Effector memory CD8-positive, alpha-beta T cell (primary cell): ENCODE data around the gene GRIA3.

ENCODE experiments used
- ATAC-seq: fragments of 150-1000 bp; cut with Tn5 transposase; replicated peaks from 2 replicates; pipeline ENCODE4 v1.10.0; 2021; ENCODE audit warnings: mild to moderate bottlenecking, moderate library complexity
- DNase-seq, 3 experiments: peaks; one replicate each; pipeline ENCODE4 v3.0.0; 2021
- H3K27ac Mint-ChIP-seq, 2 donors: one replicate each; pipeline ENCODE4 v1.8.0; 2022; ENCODE audit warnings: mild to moderate bottlenecking in 2 of 2, mixed read lengths in 2 of 2, moderate library complexity in 2 of 2
- H3K27me3 Mint-ChIP-seq, 2 donors: one replicate each; pipeline ENCODE4 v1.8.0; 2022; ENCODE audit warnings: mixed read lengths in 2 of 2
- H3K36me3 Mint-ChIP-seq: one replicate; pipeline ENCODE4 v1.8.0; 2022; ENCODE audit warnings: mild to moderate bottlenecking, moderate library complexity, mixed read lengths; ENCODE audit not compliant: insufficient read depth
- H3K4me1 Mint-ChIP-seq, 2 donors: one replicate each; pipeline ENCODE4 v1.8.0; 2022; ENCODE audit warnings: low read depth in 2 of 2, mixed read lengths in 2 of 2
- H3K4me3 Mint-ChIP-seq, 2 donors: one replicate each; pipeline ENCODE4 v1.8.0; 2022; ENCODE audit warnings: mild to moderate bottlenecking in 2 of 2, mixed read lengths in 2 of 2, moderate library complexity in 2 of 2
- H3K9me3 Mint-ChIP-seq, 2 donors: one replicate each; pipeline ENCODE4 v1.8.0; 2022; ENCODE audit warnings: mixed read lengths in 2 of 2

Gene GRIA3

DNA sequence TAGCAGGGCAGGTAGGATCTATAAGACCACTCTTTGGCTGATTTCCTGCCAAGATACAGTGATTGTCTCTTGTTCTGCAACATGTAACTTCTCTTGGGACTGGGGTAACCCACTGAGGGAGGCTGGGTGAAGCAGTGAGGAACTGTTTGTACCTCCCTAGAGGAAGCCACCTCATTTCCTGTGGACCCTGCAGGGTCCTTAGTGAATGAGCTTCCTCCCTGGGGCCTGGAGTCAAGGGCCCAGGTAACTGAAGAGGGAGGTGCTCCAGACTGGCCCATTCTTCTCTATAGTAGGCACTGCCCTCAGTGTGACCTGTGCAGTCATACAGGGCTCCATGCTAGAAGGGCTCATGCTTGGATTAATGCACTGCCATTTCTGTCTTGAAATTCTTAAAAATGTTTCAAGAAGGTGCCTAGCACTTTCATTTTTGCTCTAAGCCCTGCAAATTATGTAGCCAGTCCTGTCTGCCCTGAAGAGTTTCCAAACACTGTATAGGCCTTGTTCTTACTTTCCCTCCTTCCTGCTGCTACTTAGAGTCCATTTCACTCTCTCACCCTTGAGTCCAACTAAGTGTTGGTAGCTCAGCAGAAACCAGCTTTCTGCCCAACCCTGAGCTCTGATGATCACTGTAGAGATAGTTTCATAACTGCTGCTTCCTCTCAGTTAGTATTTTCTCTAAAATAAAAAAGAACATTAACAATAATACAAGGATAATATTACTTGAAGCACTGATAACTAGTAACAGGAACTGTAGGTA lies 8.5 kb upstream of the GRIA3 start:
- no peaks in the 10 kb centered on the region for H3K36me3 Mint-ChIP-seq
- ATAC-seq (no peak), DNase-seq (no peak)
- no peak overlapping the region for H3K27ac Mint-ChIP-seq
- no peaks in the 10 kb centered on the region for H3K9me3 Mint-ChIP-seq
- no peaks in the 10 kb centered on the region for H3K27me3 Mint-ChIP-seq
- H3K4me3 Mint-ChIP-seq = no peak overlapping the region
- no peaks in the 10 kb centered on the region for H3K4me1 Mint-ChIP-seq

DNA sequence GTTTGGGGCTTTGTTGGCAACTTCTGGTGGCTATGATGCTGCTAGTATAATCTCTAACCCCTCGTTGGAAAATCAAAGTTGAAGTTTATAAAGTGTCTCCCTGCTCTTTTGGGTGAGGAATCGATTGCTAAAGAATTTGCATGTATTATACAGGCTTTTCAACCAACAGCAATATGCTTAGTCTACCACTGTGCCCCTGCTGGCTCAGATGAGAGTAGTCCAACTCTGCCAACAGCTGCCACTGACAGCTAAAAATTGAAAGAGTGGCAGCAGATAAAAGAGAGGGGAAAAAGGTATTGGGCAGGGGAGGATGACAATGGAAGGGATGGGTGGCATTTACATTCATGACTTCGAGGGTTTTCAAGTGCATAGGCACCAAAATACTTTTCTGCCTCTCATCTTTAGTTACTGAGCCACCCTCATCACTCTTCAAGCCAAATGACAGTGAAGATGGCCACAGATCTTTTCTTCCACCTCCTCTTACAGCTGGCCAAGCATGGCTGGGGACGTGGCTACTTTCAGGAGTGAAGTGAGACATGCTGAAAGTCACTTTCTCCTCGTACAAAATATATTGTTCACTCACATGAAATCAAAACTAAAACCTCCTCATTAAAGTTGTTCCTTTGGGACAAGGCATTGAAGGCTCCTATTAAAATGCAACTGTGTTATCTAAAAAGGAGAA lies 2.7 kb upstream of the GRIA3 start:
- Mint-ChIP-seq H3K27ac (no peak overlapping the region), H3K36me3 (no peaks in the 10 kb centered on the region), H3K4me1 (peaks cover 0 to 1% of the 10 kb centered on the region in 2 donors), H3K27me3 (peaks cover 12 to 31% of the 10 kb centered on the region in 2 donors), H3K4me3 (no peak overlapping the region), H3K9me3 (no peaks in the 10 kb centered on the region)
- no peak for ATAC-seq
- no peak for DNase-seq

- Mint-ChIP-seq H3K9me3 (no peaks in the 10 kb centered on the region), H3K27ac (no peak overlapping the region), H3K4me1 (peaks cover 0 to 1% of the 10 kb centered on the region in 2 donors), H3K4me3 (no peak overlapping the region), H3K27me3 (peaks cover 12 to 31% of the 10 kb centered on the region in 2 donors), H3K36me3 (no peaks in the 10 kb centered on the region)
- ATAC-seq = no peak
- no peak for DNase-seq
These were observed 793 bp downstream of the GRIA3 start for GRCh38 chrX:123184866-123185276.

DNA sequence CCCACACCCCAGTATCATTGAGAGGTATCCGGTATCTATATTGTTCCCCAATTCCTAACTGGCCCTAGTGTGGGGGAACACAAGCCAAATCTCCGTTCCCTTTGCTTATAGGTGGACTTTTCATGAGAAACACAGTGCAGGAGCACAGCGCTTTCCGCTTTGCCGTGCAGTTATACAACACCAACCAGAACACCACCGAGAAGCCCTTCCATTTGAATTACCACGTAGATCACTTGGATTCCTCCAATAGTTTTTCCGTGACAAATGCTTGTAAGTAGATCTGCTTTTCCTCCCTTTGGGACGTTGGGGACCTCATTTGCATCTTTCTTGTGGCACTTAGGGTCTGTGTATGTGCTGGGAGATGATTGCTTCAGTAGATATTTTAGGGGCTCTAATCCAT lies 1.6 kb downstream of the GRIA3 start:
- Mint-ChIP-seq H3K36me3 (no peaks in the 10 kb centered on the region), H3K27me3 (peaks cover 12 to 31% of the 10 kb centered on the region in 2 donors), H3K27ac (no peak overlapping the region), H3K4me1 (peaks cover 0 to 1% of the 10 kb centered on the region in 2 donors), H3K4me3 (no peak overlapping the region), H3K9me3 (no peaks in the 10 kb centered on the region)
- DNase-seq (no peak), ATAC-seq (no peak)

DNA sequence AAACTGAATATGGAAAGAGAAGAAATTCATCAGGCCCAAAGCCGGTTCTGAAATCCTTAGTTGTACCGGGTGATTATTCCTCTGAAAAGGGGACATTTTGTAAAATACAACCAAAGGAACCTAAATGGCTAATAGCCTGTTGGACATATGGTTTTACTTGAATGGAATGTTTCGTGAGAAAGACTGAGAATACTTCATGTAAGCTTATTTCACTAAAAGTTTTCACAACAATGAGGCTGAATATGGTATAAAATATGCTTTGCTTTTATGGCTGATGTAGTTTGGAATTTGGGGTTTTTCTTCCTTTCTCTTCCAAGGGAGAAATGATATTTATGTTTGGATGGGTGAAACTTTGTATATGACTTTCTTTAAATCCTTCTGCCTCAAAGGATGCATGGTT lies 2.7 kb downstream of the GRIA3 start:
- no peak overlapping the region for H3K4me3 Mint-ChIP-seq
- no peaks in the 10 kb centered on the region for H3K9me3 Mint-ChIP-seq
- H3K27ac Mint-ChIP-seq = no peak overlapping the region
- peaks cover 12 to 31% of the 10 kb centered on the region in 2 donors for H3K27me3 Mint-ChIP-seq
- DNase-seq (no peak), ATAC-seq (no peak)
- peaks cover 0 to 1% of the 10 kb centered on the region in 2 donors for H3K4me1 Mint-ChIP-seq
- no peaks in the 10 kb centered on the region for H3K36me3 Mint-ChIP-seq

DNA sequence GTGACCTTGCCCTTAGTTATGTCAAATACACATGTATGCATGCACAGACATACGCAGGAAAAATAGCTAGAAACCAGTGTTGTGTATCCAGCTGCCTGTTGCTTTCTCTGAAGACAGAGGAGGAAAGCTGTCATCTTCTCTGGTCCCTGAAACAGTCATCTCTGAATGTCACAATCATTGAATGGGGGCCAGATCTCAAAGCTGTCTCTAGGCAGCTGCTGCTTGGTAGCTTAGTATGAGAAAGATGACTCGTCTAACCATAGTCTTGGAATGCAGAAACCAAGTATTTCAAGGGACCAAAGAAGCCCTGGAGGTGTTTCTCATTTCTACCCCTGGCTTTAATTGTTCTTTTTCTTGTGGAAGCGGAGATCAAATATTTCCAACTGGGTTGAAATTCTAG lies 4.0 kb downstream of the GRIA3 start:
- ATAC-seq (no peak), DNase-seq (no peak)
- peaks cover 11 to 25% of the 10 kb centered on the region in 2 donors for H3K27me3 Mint-ChIP-seq

GRCh38 chrX:123189338-123189737 lies 5.3 kb downstream of the GRIA3 start:
- Mint-ChIP-seq H3K27me3 (peaks cover 0 to 12% of the 10 kb centered on the region in 2 donors), H3K36me3 (no peaks in the 10 kb centered on the region), H3K4me1 (no peaks in the 10 kb centered on the region), H3K4me3 (no peak overlapping the region), H3K9me3 (no peaks in the 10 kb centered on the region), H3K27ac (no peak overlapping the region)
- DNase-seq (no peak), ATAC-seq (no peak)

More for the DNA sequence above, 4.0 kb downstream of the GRIA3 start:
- H3K27ac Mint-ChIP-seq = no peak overlapping the region
- H3K9me3 Mint-ChIP-seq = no peaks in the 10 kb centered on the region
- peaks cover 0 to 1% of the 10 kb centered on the region in 2 donors for H3K4me1 Mint-ChIP-seq
- no peak overlapping the region for H3K4me3 Mint-ChIP-seq
- H3K36me3 Mint-ChIP-seq = no peaks in the 10 kb centered on the region

DNA sequence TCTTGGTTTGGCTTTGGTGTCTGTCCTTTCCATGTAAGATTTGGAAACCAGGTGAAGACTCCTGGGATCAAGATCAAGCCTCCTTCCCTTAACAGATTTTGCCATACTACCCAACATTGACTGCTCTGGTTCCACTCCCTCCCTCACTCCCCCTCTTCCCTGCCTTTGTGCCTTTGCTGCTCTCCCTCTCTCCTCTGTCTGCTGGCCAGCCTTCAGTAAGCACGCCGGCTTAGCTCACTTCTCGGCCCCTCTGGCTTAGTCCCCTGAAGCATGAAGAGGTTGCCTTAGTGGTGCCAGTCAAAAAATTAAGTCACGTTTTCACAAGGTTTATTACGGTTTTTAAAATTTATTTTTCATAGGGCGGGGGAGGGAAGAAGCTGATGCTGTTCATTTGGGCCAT lies 6.0 kb downstream of the GRIA3 start:
- H3K27ac Mint-ChIP-seq = no peak overlapping the region
- H3K27me3 Mint-ChIP-seq = peaks cover 0 to 9% of the 10 kb centered on the region in 2 donors
- no peak overlapping the region for H3K4me3 Mint-ChIP-seq
- no peaks in the 10 kb centered on the region for H3K36me3 Mint-ChIP-seq
- no peaks in the 10 kb centered on the region for H3K9me3 Mint-ChIP-seq
- no peak for ATAC-seq
- H3K4me1 Mint-ChIP-seq = no peaks in the 10 kb centered on the region
- DNase-seq = no peak

GRCh38 chrX:123193101-123193500 lies 9.0 kb downstream of the GRIA3 start:
- Mint-ChIP-seq H3K4me1 (no peaks in the 10 kb centered on the region), H3K36me3 (no peaks in the 10 kb centered on the region), H3K27ac (no peak overlapping the region), H3K4me3 (no peak overlapping the region), H3K27me3 (no peaks in the 10 kb centered on the region), H3K9me3 (no peaks in the 10 kb centered on the region)
- no peak for ATAC-seq
- no peak for DNase-seq

DNA sequence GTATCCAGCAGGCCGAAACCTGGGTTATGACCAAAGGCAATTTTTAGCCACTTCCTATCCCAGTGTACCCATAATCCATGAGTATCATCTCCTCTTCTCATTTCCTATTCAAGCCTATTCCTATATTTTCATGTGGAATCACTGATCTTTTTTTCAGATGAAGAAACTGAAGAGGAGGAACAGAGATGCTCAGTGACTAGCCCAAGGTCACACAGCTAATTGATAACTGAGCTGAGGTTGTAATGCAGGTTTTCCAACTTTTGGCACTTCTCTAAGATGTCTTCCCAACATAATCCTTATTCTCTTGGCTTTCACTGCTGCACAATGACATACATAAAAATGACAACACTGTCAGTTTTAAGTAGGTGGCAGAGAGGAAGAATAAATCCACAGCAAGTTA lies 15.3 kb downstream of the GRIA3 start:
- DNase-seq = no peak
- Mint-ChIP-seq H3K27me3 (no peaks in the 10 kb centered on the region), H3K9me3 (no peaks in the 10 kb centered on the region), H3K27ac (no peak overlapping the region), H3K36me3 (no peaks in the 10 kb centered on the region), H3K4me1 (no peaks in the 10 kb centered on the region), H3K4me3 (no peak overlapping the region)
- ATAC-seq = no peak

DNA sequence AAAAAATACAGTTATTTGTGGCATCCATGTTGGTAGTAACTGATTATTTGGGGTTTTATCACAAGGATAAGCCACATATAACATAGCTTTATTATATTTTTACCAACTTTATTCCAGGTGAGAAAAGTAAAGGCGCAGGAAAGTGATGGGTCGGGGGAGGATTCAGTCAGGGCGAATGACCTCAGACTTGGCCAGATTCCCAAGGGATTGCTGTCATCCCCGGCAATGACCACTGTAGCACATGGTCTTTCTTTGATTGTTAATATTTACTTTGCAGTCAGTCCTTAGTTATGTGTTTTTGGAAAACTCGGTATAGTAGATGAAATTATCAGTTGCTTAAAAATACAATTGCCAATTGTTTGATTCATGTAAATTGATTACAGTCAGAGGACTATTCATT lies 17.6 kb downstream of the GRIA3 start:
- Mint-ChIP-seq H3K36me3 (no peaks in the 10 kb centered on the region), H3K9me3 (no peaks in the 10 kb centered on the region), H3K27ac (no peak overlapping the region), H3K4me3 (no peak overlapping the region), H3K4me1 (no peaks in the 10 kb centered on the region), H3K27me3 (no peaks in the 10 kb centered on the region)
- ATAC-seq (no peak), DNase-seq (no peak)

DNA sequence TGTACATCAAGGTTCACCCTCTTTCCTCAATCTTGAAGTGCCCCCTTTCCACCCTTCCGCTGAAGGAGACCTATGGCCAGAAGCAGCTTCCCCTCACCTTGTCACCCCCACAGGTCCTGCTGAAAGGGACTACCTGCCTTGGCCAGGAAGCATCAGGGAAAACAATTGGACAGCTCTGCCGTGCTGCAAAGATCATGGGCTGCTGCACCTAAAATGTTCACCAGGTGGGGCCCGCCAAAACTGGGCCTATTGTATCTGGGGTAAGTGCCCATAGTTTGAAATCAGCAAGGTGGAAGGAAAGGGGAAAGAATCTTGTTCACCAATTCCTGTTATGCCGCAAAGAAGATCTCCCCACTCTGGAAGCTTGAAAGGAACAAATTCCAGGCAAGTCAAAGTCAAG lies 18.4 kb downstream of the GRIA3 start:
- no peak overlapping the region for H3K27ac Mint-ChIP-seq
- H3K4me3 Mint-ChIP-seq = no peak overlapping the region
- H3K9me3 Mint-ChIP-seq = no peaks in the 10 kb centered on the region
- H3K4me1 Mint-ChIP-seq = no peaks in the 10 kb centered on the region
- no peaks in the 10 kb centered on the region for H3K36me3 Mint-ChIP-seq
- DNase-seq = no peak
- no peak for ATAC-seq
- no peaks in the 10 kb centered on the region for H3K27me3 Mint-ChIP-seq

DNA sequence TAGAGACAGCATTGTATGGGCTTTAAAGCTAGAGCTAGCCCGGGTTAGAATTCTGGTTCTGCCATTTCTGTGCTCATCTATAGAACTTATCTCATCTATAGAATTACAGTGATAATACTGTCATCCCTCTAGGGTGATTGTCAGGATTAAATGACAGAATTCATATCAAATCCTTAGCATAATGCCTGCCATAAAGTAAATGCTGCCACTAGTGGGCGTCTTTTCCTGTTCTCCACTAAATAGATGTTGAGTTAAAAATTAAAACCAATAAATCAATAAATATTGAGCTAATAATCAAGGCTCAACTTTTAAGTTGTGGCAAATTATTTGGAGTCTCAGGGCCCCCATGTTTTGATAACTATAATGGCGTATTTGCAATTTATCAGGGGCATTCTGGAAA lies 19.7 kb downstream of the GRIA3 start:
- H3K27me3 Mint-ChIP-seq = no peaks in the 10 kb centered on the region
- ATAC-seq = no peak
- H3K9me3 Mint-ChIP-seq = no peaks in the 10 kb centered on the region
- no peaks in the 10 kb centered on the region for H3K4me1 Mint-ChIP-seq
- DNase-seq = no peak
- no peaks in the 10 kb centered on the region for H3K36me3 Mint-ChIP-seq
- H3K27ac Mint-ChIP-seq = no peak overlapping the region
- no peak overlapping the region for H3K4me3 Mint-ChIP-seq

DNA sequence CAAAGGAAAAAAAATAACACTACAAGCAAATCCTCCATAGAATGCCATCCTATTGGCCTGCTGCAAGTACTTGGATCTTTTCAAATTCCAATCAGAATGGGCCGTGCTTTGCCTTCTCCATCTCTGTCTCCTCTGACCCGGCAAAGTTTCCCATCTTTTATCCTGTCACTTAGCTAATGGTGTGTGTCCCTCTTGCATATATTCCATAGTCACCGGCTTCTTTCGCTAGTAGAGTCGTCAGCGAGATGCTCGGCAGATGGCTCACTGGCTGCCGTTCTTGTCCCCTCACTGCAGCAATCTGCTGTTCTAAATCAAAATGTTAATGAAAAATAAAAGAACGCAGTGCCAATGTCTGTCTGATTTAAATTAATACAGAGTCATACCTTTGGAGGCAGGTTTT lies 22.1 kb downstream of the GRIA3 start:
- no peaks in the 10 kb centered on the region for H3K27me3 Mint-ChIP-seq
- H3K4me1 Mint-ChIP-seq = no peaks in the 10 kb centered on the region
- H3K9me3 Mint-ChIP-seq = no peaks in the 10 kb centered on the region
- DNase-seq (no peak), ATAC-seq (no peak)
- no peaks in the 10 kb centered on the region for H3K36me3 Mint-ChIP-seq
- H3K4me3 Mint-ChIP-seq = no peak overlapping the region
- H3K27ac Mint-ChIP-seq = no peak overlapping the region
